ENCODE results near the gene GTF2H4. TPM values are rescaled to one million over a fixed set of nuclear protein-coding genes. Genes with fewer than 3 reads are reported as not detected.

Gene GTF2H4
- total and polyA plus RNA-seq, 2 of the 8 experiments (the other 6 are each of a cell fraction or from before 2014, with no cell fraction given) = 42.3 to 53.4 TPM

DNA sequence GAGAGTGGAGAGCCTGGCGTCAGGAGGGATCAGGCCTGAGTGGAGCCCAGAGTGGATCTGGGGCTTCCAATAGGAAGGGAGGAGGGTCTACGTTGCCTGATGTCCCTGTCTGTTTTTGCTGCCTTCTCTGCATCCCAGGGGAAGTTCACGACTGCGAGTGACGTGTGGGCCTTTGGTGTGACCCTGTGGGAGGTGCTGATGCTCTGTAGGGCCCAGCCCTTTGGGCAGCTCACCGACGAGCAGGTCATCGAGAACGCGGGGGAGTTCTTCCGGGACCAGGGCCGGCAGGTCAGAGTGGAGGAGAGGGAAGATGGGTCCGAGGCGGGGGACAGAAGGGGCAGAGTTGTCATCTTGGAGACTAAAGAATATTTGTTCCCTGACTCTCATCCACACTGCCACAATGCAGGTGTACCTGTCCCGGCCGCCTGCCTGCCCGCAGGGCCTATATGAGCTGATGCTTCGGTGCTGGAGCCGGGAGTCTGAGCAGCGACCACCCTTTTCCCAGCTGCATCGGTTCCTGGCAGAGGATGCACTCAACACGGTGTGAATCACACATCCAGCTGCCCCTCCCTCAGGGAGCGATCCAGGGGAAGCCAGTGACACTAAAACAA, 9.2 kb upstream of the GTF2H4 start (continued):
- no peak for TF ChIP-seq RBBP5 (IDR thresholded peaks at IDR 0.05; ENCODE audit: borderline replicate concordance, low read depth, low read length)

Measured in H1 (cell line).